Right cardiac atrium (tissue), 5 donors: ENCODE results near the gene AOPEP. TPM values are rescaled to one million over a fixed set of nuclear protein-coding genes. Genes with fewer than 3 reads are reported as not detected.

ENCODE experiments used
- ATAC-seq, 2 donors: fragments of 200-7000 bp; cut with Tn5 transposase; one replicate each; pipeline versions ENCODE4 v1.8.0 to v1.9.1; 2020; ENCODE audit warnings: moderate library complexity in 2 of 2, mild to moderate bottlenecking in 1 of 2
- DNase-seq, 3 donors: peaks; one replicate each; pipeline ENCODE4 v3.0.0-alpha.2; 2020
- H3K27ac ChIP-seq: one replicate; pipeline ENCODE4 v1.5.1; 2013; ENCODE audit warnings: mild to moderate bottlenecking, low read length, control low read depth, moderate library complexity
- H3K27me3 ChIP-seq: one replicate; pipeline ENCODE4 v1.6.1; 2013; ENCODE audit not compliant: control insufficient read depth, insufficient read depth
- H3K4me1 ChIP-seq: one replicate; pipeline ENCODE4 v1.6.1; 2013; ENCODE audit warnings: low read length; ENCODE audit not compliant: control insufficient read depth, insufficient read depth
- H3K4me3 ChIP-seq: one replicate; pipeline ENCODE4 v1.5.1; 2013; ENCODE audit warnings: low read length, control low read depth
- H3K9me3 ChIP-seq: one replicate; pipeline ENCODE4 v1.6.1; 2013; ENCODE audit warnings: low read length; ENCODE audit not compliant: control insufficient read depth
- WGBS: extraction: QIAGEN DNeasy Blood & Tissue Kit; methylation state at CpG from one replicate; pipeline ENCODE4 v1.1.7; 2013; 5-methylcytosine and 5-hydroxymethylcytosine counted together
- intact Hi-C, 4 donors: fragments of 100-400 bp; cut with DNase I; formaldehyde crosslinking; loops; one replicate each; pipeline versions ENCODE4 v1.11.0 to v1.14.0; 2022 to 2023
- polyA plus RNA-seq: library from polyadenylated mRNA; stranded (reverse); fragments of 200-250 nt; gene quantifications from one replicate; pipeline ENCODE4 v1.2.3, GENCODE V29; 2013
- total RNA-seq, 4 donors: library from RNA; stranded (reverse); fragmentation: NEBNext Ultra II Directional; extraction: Animal tissue kit (Norgen Biotek cat#: 25700); gene quantifications; one replicate each; pipeline ENCODE4 v1.2.1, GENCODE V29; 2021
- donor health status: healthy with polysubstance abuse.
- donor health status: DM: no; HTN: yes; CAD: no.
- donor health status: DM: no; HTN: no; CAD: no.
- donor health status: DM: no; HTN: yes; CAD: no; lungs with severe emphysema.
- donor health status: DM: yes; HTN: yes; CAD: no.

Gene AOPEP
- total and polyA plus RNA-seq, 5 donors = 124 to 170 (median 154) TPM

DNA sequence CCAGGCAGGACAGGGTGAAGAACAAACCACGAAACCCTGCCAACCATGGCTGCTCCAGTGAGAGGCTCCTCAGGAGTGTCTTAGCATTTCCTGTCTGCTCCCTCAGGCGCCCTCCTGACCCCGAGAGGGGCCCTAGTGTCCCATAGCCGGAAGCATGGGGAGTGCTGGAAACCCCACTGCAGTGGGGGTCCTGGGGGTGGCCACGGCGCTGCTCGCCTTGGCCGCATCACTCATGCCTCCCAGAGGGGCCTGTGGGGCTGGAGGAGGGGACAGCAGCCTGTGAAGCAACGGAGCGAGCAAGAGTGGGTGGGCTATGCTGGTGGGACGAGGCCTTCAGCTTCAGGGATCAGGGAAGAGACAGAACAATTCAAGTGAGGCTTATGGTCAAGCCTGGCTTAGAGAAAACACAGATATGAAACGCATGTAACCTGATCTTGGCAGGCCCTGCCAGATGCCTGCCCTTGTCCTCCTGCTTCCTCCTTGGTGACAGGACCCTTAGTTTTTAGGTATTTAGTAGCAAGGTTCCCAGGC is 372.0 kb downstream of the AOPEP start:
- DNase-seq = peak in 1 of 3 donors; percentile 42
- H3K27ac ChIP-seq = no peak overlapping the region
- H3K4me3 ChIP-seq = no peak overlapping the region
- peak in 1 of 2 donors; percentile 2 for ATAC-seq
- 64% methylated on average over 12 of the region's 12 CpGs for WGBS
- H3K4me1 ChIP-seq = peaks cover 2% of the 10 kb centered on the region
- no peaks in the 10 kb centered on the region for H3K9me3 ChIP-seq
- no peaks in the 10 kb centered on the region for H3K27me3 ChIP-seq
- intact Hi-C loops = no loop called here

DNA sequence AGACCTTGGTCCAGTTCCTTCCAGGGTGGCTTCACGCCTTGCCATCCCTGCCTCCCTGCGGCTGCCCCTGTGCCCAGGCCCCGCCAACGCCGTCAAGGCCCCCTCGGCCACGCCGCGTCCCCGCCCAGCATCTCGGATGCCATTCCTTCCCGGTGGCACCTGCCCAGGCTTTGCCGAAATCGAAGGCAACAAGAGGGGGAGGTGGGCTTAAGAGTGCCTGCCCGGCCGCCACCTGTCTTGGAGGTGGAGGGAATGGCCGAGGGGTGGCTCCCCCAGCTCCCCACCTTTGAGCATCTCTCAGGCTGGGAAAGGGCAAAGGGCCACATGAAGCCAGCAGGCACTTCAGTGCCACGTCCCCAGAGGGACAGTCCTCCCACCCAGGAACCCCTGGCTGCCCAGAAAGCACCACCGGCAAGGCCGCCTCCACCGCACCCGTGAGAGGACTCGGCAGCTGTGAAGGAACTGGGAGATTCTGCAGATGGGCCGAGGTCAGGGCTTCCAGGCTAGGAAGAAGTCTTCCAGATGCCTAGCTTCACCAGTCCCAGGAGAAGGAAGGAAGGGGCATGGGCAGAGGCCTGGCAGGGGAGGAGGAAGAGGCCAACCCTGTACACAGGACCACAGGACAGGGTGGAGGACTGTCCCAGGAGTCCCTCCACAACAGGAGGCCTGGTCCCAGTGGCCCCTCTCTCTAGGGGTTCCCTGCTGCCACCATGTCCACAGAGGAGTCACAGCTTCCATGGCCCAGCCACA is 373.0 kb downstream of the AOPEP start:
- DNase-seq (peak in 1 of 3 donors; percentile 62), ATAC-seq (no peak)
- WGBS = 93% methylated on average over 24 of the region's 24 CpGs
- Histone ChIP-seq H3K27me3 (no peaks in the 10 kb centered on the region), H3K4me1 (peaks cover 6% of the 10 kb centered on the region), H3K27ac (no peak overlapping the region), H3K9me3 (no peaks in the 10 kb centered on the region), H3K4me3 (no peak overlapping the region)
- intact Hi-C loops = no loop called here

DNA sequence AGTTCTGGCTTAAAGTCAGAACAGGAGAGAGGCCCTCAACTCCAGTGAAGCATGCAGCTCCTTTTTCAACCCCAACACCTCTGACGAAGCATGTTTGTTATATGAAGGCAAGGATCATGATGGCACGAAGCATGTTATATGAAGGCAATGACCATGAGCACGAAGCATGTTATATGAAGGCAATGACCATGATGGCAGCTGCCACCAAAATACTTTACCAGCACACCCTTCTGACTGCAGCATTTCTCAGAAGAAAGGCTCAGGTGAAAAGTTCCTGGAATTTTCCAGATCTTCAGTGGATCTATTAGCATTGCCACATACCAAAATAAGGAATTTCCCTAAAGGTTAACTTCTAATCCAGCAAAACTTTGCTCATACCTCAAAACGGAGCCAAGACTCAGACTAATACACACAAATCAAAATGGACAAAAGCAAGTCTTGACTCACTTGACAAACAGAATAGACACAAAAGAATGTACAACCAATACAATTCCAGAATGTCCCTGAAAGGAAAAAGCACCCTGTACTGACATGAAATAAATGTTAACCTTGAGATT is 373.6 kb downstream of the AOPEP start:
- intact Hi-C loops = no loop called here
- Histone ChIP-seq H3K4me1 (peaks cover 6% of the 10 kb centered on the region), H3K27ac (no peak overlapping the region)

DNA sequence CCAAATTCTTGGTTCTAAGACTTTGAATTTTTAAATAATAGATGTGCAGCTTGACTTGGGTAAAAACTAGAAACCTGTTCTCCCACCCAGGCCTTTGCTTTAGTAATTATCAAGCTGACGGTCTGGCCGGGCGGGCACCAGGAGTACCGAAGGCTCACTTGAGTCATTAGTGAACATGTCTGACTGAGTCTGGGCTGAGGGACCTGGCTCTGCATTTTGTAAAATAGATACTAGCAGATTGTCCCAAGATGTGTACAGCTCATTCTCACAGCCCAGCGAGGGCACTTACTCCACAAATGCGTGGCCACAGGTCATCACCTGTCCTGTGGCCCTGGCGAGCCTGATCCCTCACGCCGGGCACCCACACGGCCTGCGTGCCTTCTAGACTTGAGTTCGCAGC is 374.8 kb downstream of the AOPEP start:
- ATAC-seq (no peak), DNase-seq (peak in 1 of 3 donors; percentile 12)
- intact Hi-C loops = no loop called here
- H3K9me3 ChIP-seq = no peaks in the 10 kb centered on the region
- H3K27ac ChIP-seq = no peak overlapping the region
- 96% methylated on average over 12 of the region's 12 CpGs for WGBS
- no peak overlapping the region for H3K4me3 ChIP-seq
- H3K4me1 ChIP-seq = peaks cover 4% of the 10 kb centered on the region
- H3K27me3 ChIP-seq = no peaks in the 10 kb centered on the region

More for the DNA sequence above, 373.6 kb downstream of the AOPEP start:
- Histone ChIP-seq H3K27me3 (no peaks in the 10 kb centered on the region), H3K4me3 (no peak overlapping the region), H3K9me3 (no peaks in the 10 kb centered on the region)
- DNase-seq = no peak
- no peak for ATAC-seq
- 89% methylated on average over 4 of the region's 4 CpGs for WGBS

DNA sequence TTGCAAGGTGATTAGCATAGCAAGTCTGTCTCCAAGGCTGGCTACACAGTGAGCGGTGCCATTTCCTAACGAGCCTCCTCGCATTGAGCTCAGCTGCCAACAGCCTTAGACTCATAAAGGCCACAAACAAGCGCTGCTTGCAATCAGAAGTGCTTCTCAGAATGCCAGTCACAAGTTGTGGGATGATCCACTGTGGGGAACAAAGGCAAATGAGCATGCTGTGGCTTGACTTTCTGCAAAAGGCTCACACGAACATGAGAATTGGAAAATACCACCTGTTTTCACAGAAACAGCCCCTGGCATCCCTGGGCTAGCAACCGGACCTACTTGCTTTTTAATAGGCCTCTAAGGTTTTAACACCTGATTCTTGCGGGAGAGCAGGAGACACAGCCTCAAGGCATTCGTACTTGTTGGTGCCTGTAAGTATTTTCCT is 375.5 kb downstream of the AOPEP start:
- Histone ChIP-seq H3K9me3 (no peaks in the 10 kb centered on the region), H3K4me3 (no peak overlapping the region), H3K27me3 (no peaks in the 10 kb centered on the region), H3K27ac (no peak overlapping the region), H3K4me1 (peaks cover 4% of the 10 kb centered on the region)
- WGBS = 82% methylated on average over 8 of the region's 8 CpGs
- intact Hi-C loops = no loop called here
- ATAC-seq = no peak
- DNase-seq = peak in 1 of 3 donors; percentile 3

DNA sequence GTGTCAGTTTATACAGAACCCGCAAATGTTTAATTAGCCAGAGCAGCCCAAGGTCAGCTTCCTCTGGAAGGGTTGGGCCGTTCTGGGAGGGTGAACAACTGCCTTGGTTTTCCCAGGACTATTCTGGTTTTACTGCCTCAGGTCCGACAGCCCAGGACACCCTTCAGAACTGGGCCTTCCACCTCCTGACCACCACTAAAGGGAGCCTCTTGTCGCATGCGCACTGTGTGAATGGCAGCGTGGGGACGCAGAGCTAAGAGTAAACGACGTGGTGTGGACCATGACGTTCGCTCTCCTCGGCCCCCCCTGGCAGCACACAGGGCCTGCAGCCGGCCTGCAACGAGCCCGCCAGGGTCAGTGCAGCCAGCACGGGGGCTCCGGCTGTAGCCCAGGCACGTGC is 376.1 kb downstream of the AOPEP start:
- H3K27me3 ChIP-seq = no peaks in the 10 kb centered on the region
- no peak for ATAC-seq
- peak in 1 of 3 donors; percentile 36 for DNase-seq
- no peaks in the 10 kb centered on the region for H3K9me3 ChIP-seq
- intact Hi-C loops = no loop called here
- peaks cover 4% of the 10 kb centered on the region for H3K4me1 ChIP-seq
- H3K27ac ChIP-seq = no peak overlapping the region
- WGBS = 85% methylated on average over 18 of the region's 18 CpGs
- H3K4me3 ChIP-seq = no peak overlapping the region

DNA sequence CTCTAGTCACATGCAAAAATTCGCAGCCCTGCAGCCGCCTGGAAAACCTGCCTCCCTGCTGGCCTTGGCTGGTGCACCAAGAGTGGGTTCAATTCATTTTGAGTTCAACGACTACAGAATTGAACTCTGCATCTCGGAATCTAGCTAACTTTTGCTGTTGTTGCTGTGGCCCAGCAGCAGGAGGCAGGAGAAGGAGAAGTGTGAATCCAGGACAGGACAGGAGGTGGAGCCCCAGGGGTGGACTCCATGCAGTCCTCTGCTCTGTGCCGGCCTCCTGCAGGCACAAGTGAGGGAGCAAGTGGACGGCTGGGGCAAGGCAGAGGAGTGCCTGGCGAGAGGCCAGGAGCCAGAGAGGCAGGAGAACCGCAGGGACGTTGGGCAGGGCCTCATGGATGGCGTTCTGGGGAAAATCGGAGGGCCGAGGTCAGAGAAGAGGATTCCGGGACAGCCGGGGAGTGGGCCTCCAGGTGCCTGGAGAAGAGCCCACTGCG is 376.8 kb downstream of the AOPEP start:
- ATAC-seq (peak; percentile 13 to 15), DNase-seq (peak in 2 of 3 donors; percentile 73 to 82)
- Histone ChIP-seq H3K27me3 (no peaks in the 10 kb centered on the region), H3K9me3 (no peaks in the 10 kb centered on the region), H3K4me1 (peaks cover 4% of the 10 kb centered on the region), H3K27ac (no peak overlapping the region), H3K4me3 (no peak overlapping the region)
- intact Hi-C loops = no loop called here
- WGBS = 66% methylated on average over 15 of the region's 15 CpGs

DNA sequence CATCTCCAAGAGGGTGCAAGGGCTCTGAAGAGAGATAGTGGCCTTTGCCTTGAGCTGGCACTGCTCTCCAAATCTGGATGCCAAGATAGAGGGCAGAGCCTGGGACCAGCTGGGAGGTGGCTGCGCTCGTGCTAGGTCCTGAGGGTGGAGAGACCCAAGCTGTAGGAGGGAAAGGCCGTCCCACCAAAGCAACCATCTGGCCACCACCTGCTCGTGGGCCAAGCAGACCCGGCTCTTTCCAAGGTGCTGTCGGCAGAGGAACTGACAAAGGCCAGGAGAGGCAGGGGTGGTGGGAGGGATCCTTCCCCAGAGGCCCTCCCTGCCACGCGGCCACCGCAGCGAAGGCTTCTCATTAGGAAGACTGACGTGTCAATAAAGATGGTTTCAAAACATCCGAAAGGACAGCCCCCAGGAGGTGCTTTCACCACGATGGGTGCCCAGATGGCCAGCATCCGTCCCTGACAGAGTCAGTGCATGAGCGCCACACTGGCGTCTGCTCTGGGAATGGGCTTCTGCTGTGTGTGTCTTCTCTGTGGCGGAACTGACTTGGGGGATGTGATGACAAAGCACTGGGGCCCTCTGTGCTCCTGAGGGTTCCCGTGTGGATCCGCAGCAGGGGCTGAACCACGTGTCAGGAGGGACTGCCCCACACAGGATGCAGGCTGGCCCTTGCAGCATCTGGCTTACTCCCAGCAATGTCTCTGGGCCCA is 377.5 kb downstream of the AOPEP start:
- no peak overlapping the region for H3K27ac ChIP-seq
- no peak overlapping the region for H3K4me3 ChIP-seq
- no peaks in the 10 kb centered on the region for H3K9me3 ChIP-seq
- 57% methylated on average over 20 of the region's 20 CpGs for WGBS
- ATAC-seq (peak; percentile 20 to 23), DNase-seq (peak in 1 of 3 donors; percentile 62)
- no peaks in the 10 kb centered on the region for H3K27me3 ChIP-seq
- H3K4me1 ChIP-seq = peaks cover 4% of the 10 kb centered on the region
- intact Hi-C loops = no loop called here

DNA sequence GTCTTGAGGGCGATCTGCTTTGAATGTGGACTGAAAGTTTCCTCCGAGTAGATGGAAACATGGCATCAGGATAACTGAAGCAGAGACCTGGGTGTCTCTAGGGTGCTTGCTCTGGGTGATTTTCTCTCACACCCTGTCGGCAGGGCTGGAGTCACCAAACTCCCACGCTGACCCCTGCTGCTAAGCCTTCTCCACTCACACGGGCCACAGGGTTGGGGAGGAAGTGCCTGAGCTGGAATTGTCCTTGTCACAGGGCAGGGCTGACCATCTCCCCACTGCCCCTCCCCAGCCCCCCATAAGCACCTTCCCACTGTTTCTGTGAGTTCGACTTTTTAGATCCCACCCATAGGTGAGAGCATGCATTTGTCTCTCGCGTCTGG is 378.1 kb downstream of the AOPEP start:
- 72% methylated on average over 8 of the region's 8 CpGs for WGBS
- ATAC-seq (no peak), DNase-seq (no peak)
- H3K27me3 ChIP-seq = no peaks in the 10 kb centered on the region
- H3K27ac ChIP-seq = no peak overlapping the region
- intact Hi-C loops = no loop called here
- no peaks in the 10 kb centered on the region for H3K9me3 ChIP-seq
- H3K4me1 ChIP-seq = peaks cover 4% of the 10 kb centered on the region
- no peak overlapping the region for H3K4me3 ChIP-seq

DNA sequence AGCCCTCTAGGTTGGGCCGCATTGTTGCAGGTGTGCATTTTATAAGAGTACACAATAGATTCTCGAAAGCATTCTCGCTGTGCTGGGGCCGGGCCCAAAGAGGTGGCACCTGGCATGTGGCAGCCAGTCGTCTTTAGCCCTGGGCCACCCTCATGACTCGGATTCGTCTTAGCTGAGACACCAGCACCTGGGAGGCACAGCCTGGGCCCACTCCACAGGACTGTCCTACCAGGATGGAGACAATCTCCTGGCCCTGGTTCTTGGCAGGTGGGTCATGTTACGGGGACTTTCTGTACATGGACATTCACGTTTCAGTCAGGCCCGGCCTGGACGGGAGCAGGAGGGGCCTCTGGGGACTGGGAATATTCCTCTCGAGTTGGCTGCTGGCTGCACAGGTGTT is 378.5 kb downstream of the AOPEP start:
- DNase-seq = peak in 1 of 3 donors; percentile 51
- H3K4me1 ChIP-seq = peaks cover 4% of the 10 kb centered on the region
- intact Hi-C loops = no loop called here
- WGBS = 86% methylated on average over 12 of the region's 12 CpGs
- H3K27ac ChIP-seq = no peak overlapping the region
- H3K4me3 ChIP-seq = no peak overlapping the region
- no peaks in the 10 kb centered on the region for H3K9me3 ChIP-seq
- ATAC-seq = no peak
- no peaks in the 10 kb centered on the region for H3K27me3 ChIP-seq
